ENCODE data around the gene SMG6.

DNA sequence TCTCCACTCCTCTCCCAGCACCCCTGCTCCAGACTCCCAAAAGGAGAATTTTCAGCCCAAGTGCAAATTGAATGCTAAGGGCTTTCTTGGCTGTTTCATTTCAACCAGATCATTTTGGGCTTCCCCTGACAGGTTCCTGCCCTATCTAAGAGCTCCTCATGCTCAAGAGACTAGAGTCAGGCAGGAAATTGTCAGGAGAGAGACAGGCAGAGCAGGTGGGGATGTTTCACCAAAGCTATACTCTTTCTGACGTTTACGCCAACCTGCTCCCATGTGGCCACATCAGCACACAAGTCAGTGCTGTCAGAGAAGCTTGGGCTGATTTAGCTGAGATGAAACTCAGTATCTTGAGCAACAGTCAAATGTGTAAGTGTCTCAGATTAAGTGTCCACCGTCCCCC, 217.3 kb downstream of the SMG6 start:
- no peak for TF ChIP-seq ZNF350 (tag by site-specific recombination; IDR thresholded peaks at IDR 0.05)
- TF ChIP-seq, protein P1, sequence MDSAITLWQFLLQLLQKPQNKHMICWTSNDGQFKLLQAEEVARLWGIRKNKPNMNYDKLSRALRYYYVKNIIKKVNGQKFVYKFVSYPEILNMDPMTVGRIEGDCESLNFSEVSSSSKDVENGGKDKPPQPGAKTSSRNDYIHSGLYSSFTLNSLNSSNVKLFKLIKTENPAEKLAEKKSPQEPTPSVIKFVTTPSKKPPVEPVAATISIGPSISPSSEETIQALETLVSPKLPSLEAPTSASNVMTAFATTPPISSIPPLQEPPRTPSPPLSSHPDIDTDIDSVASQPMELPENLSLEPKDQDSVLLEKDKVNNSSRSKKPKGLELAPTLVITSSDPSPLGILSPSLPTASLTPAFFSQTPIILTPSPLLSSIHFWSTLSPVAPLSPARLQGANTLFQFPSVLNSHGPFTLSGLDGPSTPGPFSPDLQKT (IDR thresholded peaks at IDR 0.05; ENCODE audit: borderline replicate concordance, low read depth, low read length): no peak
- TF ChIP-seq, protein P2, sequence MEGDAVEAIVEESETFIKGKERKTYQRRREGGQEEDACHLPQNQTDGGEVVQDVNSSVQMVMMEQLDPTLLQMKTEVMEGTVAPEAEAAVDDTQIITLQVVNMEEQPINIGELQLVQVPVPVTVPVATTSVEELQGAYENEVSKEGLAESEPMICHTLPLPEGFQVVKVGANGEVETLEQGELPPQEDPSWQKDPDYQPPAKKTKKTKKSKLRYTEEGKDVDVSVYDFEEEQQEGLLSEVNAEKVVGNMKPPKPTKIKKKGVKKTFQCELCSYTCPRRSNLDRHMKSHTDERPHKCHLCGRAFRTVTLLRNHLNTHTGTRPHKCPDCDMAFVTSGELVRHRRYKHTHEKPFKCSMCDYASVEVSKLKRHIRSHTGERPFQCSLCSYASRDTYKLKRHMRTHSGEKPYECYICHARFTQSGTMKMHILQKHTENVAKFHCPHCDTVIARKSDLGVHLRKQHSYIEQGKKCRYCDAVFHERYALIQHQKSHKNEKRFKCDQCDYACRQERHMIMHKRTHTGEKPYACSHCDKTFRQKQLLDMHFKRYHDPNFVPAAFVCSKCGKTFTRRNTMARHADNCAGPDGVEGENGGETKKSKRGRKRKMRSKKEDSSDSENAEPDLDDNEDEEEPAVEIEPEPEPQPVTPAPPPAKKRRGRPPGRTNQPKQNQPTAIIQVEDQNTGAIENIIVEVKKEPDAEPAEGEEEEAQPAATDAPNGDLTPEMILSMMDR (tag by site-specific recombination; IDR thresholded peaks at IDR 0.05): no peak
- TF ChIP-seq ZNF24 (tag by site-specific recombination; IDR thresholded peaks at IDR 0.05): no peak
- TF ChIP-seq ZNF785 (tag by site-specific recombination; IDR thresholded peaks at IDR 0.05): no peak
